Measurements from ENCODE around the gene MARCHF7.

DNA sequence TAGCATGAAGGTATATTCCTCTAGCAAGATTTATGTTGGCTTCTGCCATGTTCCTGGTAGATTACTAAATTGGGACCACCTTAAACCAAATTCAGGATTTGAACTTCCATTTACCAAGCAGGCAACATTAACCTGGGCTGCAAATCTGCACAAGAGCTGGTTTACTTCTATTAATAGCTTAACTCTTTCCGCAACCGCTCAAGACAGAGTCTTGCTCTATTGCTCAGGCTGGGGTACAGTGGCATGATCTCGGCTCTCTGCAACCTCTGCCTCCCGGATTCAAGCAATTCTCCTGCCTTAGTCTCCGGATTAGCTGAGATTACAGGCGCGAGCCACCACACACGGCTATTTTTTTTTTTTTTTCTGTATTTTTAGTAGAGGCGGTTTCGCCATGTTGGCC lies 8.4 kb downstream of the MARCHF7 start:
- no peak for TF ChIP-seq POLR2AphosphoS5 (IDR thresholded peaks at IDR 0.05; ENCODE audit: low read depth, low read length)
- no peak for TF ChIP-seq POLR2A (IDR thresholded peaks at IDR 0.05; ENCODE audit: low read depth, low read length)
